Adrenal gland (tissue), 12 donors: Measurements from ENCODE around the gene WNT5A. TPM values are rescaled to one million over a fixed set of nuclear protein-coding genes. Genes with fewer than 3 reads are reported as not detected.
A peak's percentile ranks its signal among the peaks of the same experiment; 100 is the strongest.

Experiments
- DNase-seq, 7 donors: peaks; one replicate each; pipeline ENCODE4 v3.0.0-alpha.2; 2019 to 2020
- H3K27ac ChIP-seq, 5 donors: fragments of 200-600 bp; sonication (generic) in 4 of 5; 1 replicate in 3 of 5; 2 replicates in 2 of 5; pipeline versions ENCODE4 v1.5.1 to v1.8.0; 2016 to 2020; ENCODE audit warnings: mild to moderate bottlenecking in 1 of 5
- H3K27me3 ChIP-seq: fragments of 200-600 bp; 2 replicates; pipeline ENCODE4 v1.8.0; 2021
- H3K36me3 ChIP-seq, 2 donors: fragments of 200-600 bp; replicated peaks in 1 of 2; 1 replicate in 1 of 2; 2 replicates in 1 of 2; pipeline versions ENCODE4 v1.5.1 to v1.8.0; 2018 to 2022
- H3K4me1 ChIP-seq, 2 donors: fragments of 200-600 bp; replicated peaks in 1 of 2; 1 replicate in 1 of 2; 2 replicates in 1 of 2; pipeline versions ENCODE4 v1.5.1 to v1.8.0; 2018 to 2021
- H3K4me3 ChIP-seq, 4 donors: fragments of 200-600 bp; sonication (generic) in 3 of 4; one replicate each; pipeline ENCODE4 v1.5.1; 2016 to 2018
- H3K9me3 ChIP-seq, 3 donors: fragments of 200-600 bp; sonication (generic) in 1 of 3; replicated peaks in 1 of 3; 1 replicate in 2 of 3; 2 replicates in 1 of 3; pipeline versions ENCODE4 v1.5.1 to v1.8.0; 2016 to 2021
- CTCF ChIP-seq, 6 experiments: fragments of 450-650 bp in 4 of 6; fragments of 200-600 bp in 2 of 6; sonication (generic) in 1 of 6; IDR thresholded peaks; 1 replicate in 5 of 6; 2 replicates in 1 of 6; pipeline versions ENCODE4 v1.5.1 to v1.8.0; 2016 to 2021; ENCODE audit warnings: antibody characterized with exemption in 6 of 6, mild to moderate bottlenecking in 2 of 6, moderate library complexity in 1 of 6
- POLR2A ChIP-seq, 2 donors: fragments of 450-650 bp; IDR thresholded peaks; one replicate each; pipeline ENCODE4 v1.6.1; 2017; ENCODE audit warnings: antibody characterized with exemption in 2 of 2, mild to moderate bottlenecking in 2 of 2, moderate library complexity in 1 of 2
- WGBS, 4 donors: extraction: QIAGEN DNeasy Blood & Tissue Kit in 2 of 4; methylation state at CpG; one replicate each; pipeline versions ENCODE4 v1.1.5 to v1.1.7; 2013 to 2017; 5-methylcytosine and 5-hydroxymethylcytosine counted together
- intact Hi-C, 2 donors: fragments of 100-400 bp; cut with DNase I; formaldehyde crosslinking; loops; one replicate each; pipeline versions ENCODE4 v1.14.1 to v1.15.0; 2022 to 2023
- polyA plus RNA-seq, 3 donors: library from polyadenylated mRNA; stranded (reverse); fragments of 200-250 nt in 2 of 3; fragments of 350-450 nt in 1 of 3; fragmentation: Illumina TruSeq in 1 of 3; extraction: RNeasy Lipid Tissue Mini Kit (QIAGEN cat#74804) in 1 of 3; gene quantifications; one replicate each; pipeline ENCODE4 v1.2.3, GENCODE V29; 2013 to 2014
- total RNA-seq, 9 donors: library from RNA; depleted of rRNA in 4 of 9; stranded (reverse); fragments of >200 nt in 4 of 9; fragments of 120-200 nt in 1 of 9; fragmentation: NEBNext Ultra II Directional in 1 of 9; extraction: Animal tissue kit (Norgen Biotek cat#: 25700) in 1 of 9; gene quantifications; one replicate each; pipeline versions ENCODE4 v1.1.0 to v1.2.4, GENCODE V29; 2013 to 2023
- donor health status: healthy with polysubstance abuse.
- donor health status: Bipolar disorder and iron deficiency.
- donor health status: DM: yes; HTN: yes; CAD: no.
- donor health status: DM: no; HTN: no; CAD: no.
- donor health status: DM: no; HTN: no; CAD: no.
- donor health status: DM: yes; HTN: yes; CAD: no.

WNT5A gene
- total and polyA plus RNA-seq, 12 donors = 0.54 to 16.2 (median 2.9) TPM

- Histone ChIP-seq H3K9me3 (no peaks in the 10 kb centered on the region), H3K27ac (peak overlapping the region in 1 of 5 donors; percentile 27), H3K4me3 (peak overlapping the region in 1 of 4 donors; percentile 84), H3K4me1 (peaks cover 0 to 37% of the 10 kb centered on the region in 2 donors), H3K27me3 (peaks cover 66% of the 10 kb centered on the region), H3K36me3 (no peaks in the 10 kb centered on the region)
- peak; percentile 55 to 70 (median 62) for DNase-seq
- intact Hi-C loops = loop anchor here (5.0 kb wide), 3 partner anchors 262 to 767 kb away; no protein-coding TSS in a partner anchor
- no peak for TF ChIP-seq POLR2A (IDR thresholded peaks at IDR 0.05)
- TF ChIP-seq CTCF (IDR thresholded peaks at IDR 0.05) = peak; percentile 28 to 85 (median 52)
- WGBS, 4 donors = 17 to 37% (median 19%) methylated on average over 26 to 57 of the region's 57 CpGs
These were observed 2.0 kb downstream of the WNT5A start for GRCh38 chr3:55484801-55485791.

GRCh38 chr3:55484191-55484689 lies 2.9 kb downstream of the WNT5A start:
- no peak for TF ChIP-seq POLR2A (IDR thresholded peaks at IDR 0.05)
- no peak for TF ChIP-seq CTCF (IDR thresholded peaks at IDR 0.05)
- H3K9me3 ChIP-seq = no peaks in the 10 kb centered on the region
- no peaks in the 10 kb centered on the region for H3K36me3 ChIP-seq
- peaks cover 65% of the 10 kb centered on the region for H3K27me3 ChIP-seq
- no peak for DNase-seq
- intact Hi-C loops = loop anchor here in 1 of 2 donors (5.0 kb wide), 1 partner anchor 263 kb away; no protein-coding TSS in a partner anchor
- no peak overlapping the region for H3K4me3 ChIP-seq
- H3K4me1 ChIP-seq = peaks cover 0 to 33% of the 10 kb centered on the region in 2 donors
- 72 to 85% (median 74%) methylated on average over 20 of the region's 20 CpGs for WGBS, 4 donors
- no peak overlapping the region for H3K27ac ChIP-seq

- no peak overlapping the region for H3K4me3 ChIP-seq
- H3K27me3 ChIP-seq = peaks cover 62% of the 10 kb centered on the region
- H3K27ac ChIP-seq = no peak overlapping the region
- TF ChIP-seq POLR2A (IDR thresholded peaks at IDR 0.05) = no peak
- no peak for TF ChIP-seq CTCF (IDR thresholded peaks at IDR 0.05)
- peaks cover 0 to 27% of the 10 kb centered on the region in 2 donors for H3K4me1 ChIP-seq
- DNase-seq = no peak
- H3K9me3 ChIP-seq = no peaks in the 10 kb centered on the region
- H3K36me3 ChIP-seq = no peaks in the 10 kb centered on the region
- intact Hi-C loops = loop anchor here in 1 of 2 donors (5.0 kb wide), 1 partner anchor 264 kb away; no protein-coding TSS in a partner anchor
- 61 to 73% (median 64%) methylated on average over 40 of the region's 40 CpGs for WGBS, 4 donors
These were observed 3.7 kb downstream of the WNT5A start for GRCh38 chr3:55483196-55484095.
